Gastrocnemius medialis (tissue), 4 donors: ENCODE results near the gene MLX. TPM values are rescaled to one million over a fixed set of nuclear protein-coding genes. Genes with fewer than 3 reads are reported as not detected.

Experiments used
- ATAC-seq, 2 donors: fragments of 150-250 bp; one replicate each; pipeline ENCODE4 v1.9.1; 2016
- DNase-seq, 2 donors: peaks; one replicate each; pipeline ENCODE4 v3.0.0-alpha.2; 2019
- H3K27ac ChIP-seq, 4 donors: fragments of 200-600 bp; sonication (generic); 1 replicate in 1 of 4; 2 replicates in 3 of 4; pipeline ENCODE4 v1.5.1; 2016 to 2018; ENCODE audit warnings: mild to moderate bottlenecking in 2 of 4, moderate library complexity in 1 of 4
- H3K27me3 ChIP-seq, 3 donors: fragments of 200-600 bp; sonication (generic) in 2 of 3; 1 replicate in 1 of 3; 2 replicates in 2 of 3; pipeline versions ENCODE4 v1.5.1 to v1.6.0; 2016 to 2019; ENCODE audit warnings: mild to moderate bottlenecking in 1 of 3, moderate library complexity in 1 of 3
- H3K36me3 ChIP-seq, 2 donors: fragments of 200-600 bp; sonication (generic) in 1 of 2; one replicate each; pipeline ENCODE4 v1.5.1; 2017 to 2018
- H3K4me1 ChIP-seq, 2 donors: fragments of 200-600 bp; sonication (generic) in 1 of 2; one replicate each; pipeline ENCODE4 v1.5.1; 2016 to 2017; ENCODE audit warnings: mild to moderate bottlenecking in 2 of 2
- H3K4me3 ChIP-seq, 4 donors: fragments of 200-600 bp; sonication (generic) in 3 of 4; 1 replicate in 1 of 4; 2 replicates in 3 of 4; pipeline ENCODE4 v1.5.1; 2016 to 2019; ENCODE audit warnings: mild to moderate bottlenecking in 2 of 4
- H3K9me3 ChIP-seq, 3 donors: fragments of 200-600 bp; sonication (generic) in 2 of 3; 1 replicate in 1 of 3; 2 replicates in 2 of 3; pipeline ENCODE4 v1.5.1; 2016 to 2019
- CTCF ChIP-seq, 5 experiments: fragments of 450-650 bp in 3 of 5; fragments of 200-600 bp in 2 of 5; sonication (generic) in 2 of 5; IDR thresholded peaks in 4 of 5; conservative IDR thresholded peaks in 1 of 5; 1 replicate in 4 of 5; 2 replicates in 1 of 5; pipeline ENCODE4 v1.5.1; 2016 to 2019; ENCODE audit warnings: antibody characterized with exemption in 5 of 5, mild to moderate bottlenecking in 3 of 5, moderate library complexity in 3 of 5
- POLR2A ChIP-seq, 2 donors: fragments of 450-650 bp; IDR thresholded peaks; one replicate each; pipeline ENCODE4 v1.6.1; 2017; ENCODE audit warnings: antibody characterized with exemption in 2 of 2, mild to moderate bottlenecking in 2 of 2, moderate library complexity in 2 of 2
- in situ Hi-C, 4 donors: fragments of 200-750 bp; cut with MboI; loops; one replicate each; pipeline versions ENCODE4 v1.15.0 to v1.8.0; 2017; ENCODE audit warnings: low sequenced_read_pairs in 4 of 4
- intact Hi-C: fragments of 100-400 bp; cut with DNase I; formaldehyde crosslinking; loops from one replicate; pipeline ENCODE4 v1.15.1; 2023; ENCODE audit warnings: low total_unique reads
- total RNA-seq, 4 donors: library from RNA; depleted of rRNA; stranded (reverse); fragments of >200 nt; gene quantifications; one replicate each; pipeline versions ENCODE4 v1.1.0 to v1.2.3, GENCODE V29; 2016

MLX gene
- total RNA-seq, 4 donors from 2014 or later, result 49.7 to 81.9 (median 53.8) TPM

- in situ Hi-C loops (loop anchor here in 2 of 4 donors (25.0 kb wide), 2 partner anchors 88 to 163 kb away; partner anchors contain the start of genes CCR10 (in 2 of the 2), CNTNAP1 (in 2 of the 2), PLEKHH3 (in 2 of the 2) and RAMP2 (in 1 of the 2)), intact Hi-C loops (no loop called here)
- peak overlapping the region; percentile 32 to 57 (median 42) for H3K27ac ChIP-seq
- no peaks in the 10 kb centered on the region for H3K27me3 ChIP-seq
- H3K36me3 ChIP-seq, result no peaks in the 10 kb centered on the region
- H3K4me3 ChIP-seq, result no peak overlapping the region
- no peaks in the 10 kb centered on the region for H3K9me3 ChIP-seq
- peak; percentile 75 to 82 for ATAC-seq
- H3K4me1 ChIP-seq, result peaks cover 15 to 20% of the 10 kb centered on the region in 2 donors
- DNase-seq, result peak; percentile 23 to 45
- TF ChIP-seq CTCF (IDR thresholded peaks at IDR 0.05 in 4 of 5, conservative IDR thresholded peaks at IDR 0.05 in 1 of 5) (no peak), POLR2A (IDR thresholded peaks at IDR 0.05) (no peak)
Observed at GRCh38 chr17:42598905-42599304, 32.0 kb downstream of the MLX start.

GRCh38 chr17:42603318-42603717, 36.4 kb downstream of the MLX start:
- Histone ChIP-seq H3K27me3 (no peaks in the 10 kb centered on the region), H3K4me3 (no peak overlapping the region), H3K9me3 (no peaks in the 10 kb centered on the region), H3K27ac (no peak overlapping the region), H3K4me1 (peaks cover 50 to 52% of the 10 kb centered on the region in 2 donors), H3K36me3 (no peaks in the 10 kb centered on the region)
- intact Hi-C loops (no loop called here), in situ Hi-C loops (no loop called here)
- no peak for DNase-seq
- no peak for ATAC-seq
- TF ChIP-seq CTCF (IDR thresholded peaks at IDR 0.05 in 4 of 5, conservative IDR thresholded peaks at IDR 0.05 in 1 of 5) (no peak), POLR2A (IDR thresholded peaks at IDR 0.05) (no peak)

- H3K27me3 ChIP-seq, result no peaks in the 10 kb centered on the region
- peaks cover 49 to 51% of the 10 kb centered on the region in 2 donors for H3K4me1 ChIP-seq
- in situ Hi-C loops, result no loop called here
- no peak for ATAC-seq
- no peaks in the 10 kb centered on the region for H3K9me3 ChIP-seq
- DNase-seq, result no peak
- TF ChIP-seq CTCF (IDR thresholded peaks at IDR 0.05 in 4 of 5, conservative IDR thresholded peaks at IDR 0.05 in 1 of 5) (no peak), POLR2A (IDR thresholded peaks at IDR 0.05) (no peak)
- H3K27ac ChIP-seq, result peak overlapping the region; percentile 93 to 99 (median 96)
- H3K36me3 ChIP-seq, result peaks cover 0 to 11% of the 10 kb centered on the region in 2 donors
- intact Hi-C loops, result no loop called here
- peak overlapping the region; percentile 92 to 100 (median 94) for H3K4me3 ChIP-seq
Observed at GRCh38 chr17:42607769-42608168, 40.9 kb downstream of the MLX start.

- Histone ChIP-seq H3K9me3 (no peaks in the 10 kb centered on the region), H3K36me3 (peaks cover 0 to 19% of the 10 kb centered on the region in 2 donors), H3K27me3 (no peaks in the 10 kb centered on the region), H3K4me3 (peak overlapping the region; percentile 92 to 100 (median 94)), H3K4me1 (peaks cover 49 to 51% of the 10 kb centered on the region in 2 donors), H3K27ac (peak overlapping the region; percentile 93 to 99 (median 96))
- peak in 1 of 5 experiments; percentile 38 for TF ChIP-seq CTCF (IDR thresholded peaks at IDR 0.05 in 4 of 5, conservative IDR thresholded peaks at IDR 0.05 in 1 of 5)
- TF ChIP-seq POLR2A (IDR thresholded peaks at IDR 0.05), result no peak
- DNase-seq (no peak), ATAC-seq (peak; percentile 55 to 57)
- intact Hi-C loops (loop anchor here (1.0 kb wide), 2 partner anchors 31 to 71 kb away; partner anchors contain the start of gene PSMC3IP), in situ Hi-C loops (no loop called here)
Observed at GRCh38 chr17:42608305-42609181, 41.6 kb downstream of the MLX start.
